Neural progenitor cell (in vitro differentiated cells): Measurements from ENCODE around the gene NOX5. TPM values are rescaled to one million over a fixed set of nuclear protein-coding genes. Genes with fewer than 3 reads are reported as not detected.

Experiments
- DNase-seq: peaks from one replicate; pipeline ENCODE4 v3.0.0-alpha.2; 2016; ENCODE audit warnings: low spot score
- H2AFZ ChIP-seq: fragments of 200-600 bp; sonication (generic); replicated peaks from 2 replicates; pipeline ENCODE4 v1.6.1; 2016; ENCODE audit warnings: antibody characterized with exemption
- H3F3A ChIP-seq: fragments of 200-600 bp; sonication (generic); 2 replicates; pipeline ENCODE4 v1.6.1; 2016; ENCODE audit warnings: antibody characterized with exemption, low read depth
- H3K27ac ChIP-seq: fragments of 200-600 bp; sonication (generic); 2 replicates; pipeline ENCODE4 v1.5.1; 2016; ENCODE audit warnings: mild to moderate bottlenecking
- H3K27me3 ChIP-seq: fragments of 200-600 bp; sonication (generic); 2 replicates; pipeline ENCODE4 v1.6.1; 2016; ENCODE audit warnings: mild to moderate bottlenecking, moderate library complexity
- H3K36me3 ChIP-seq: fragments of 200-600 bp; sonication (generic); 2 replicates; pipeline ENCODE4 v1.5.1; 2016
- H3K4me1 ChIP-seq: fragments of 200-600 bp; sonication (generic); 2 replicates; pipeline ENCODE4 v1.6.1; 2016; ENCODE audit warnings: mixed run types
- H3K4me2 ChIP-seq: fragments of 200-600 bp; sonication (generic); 2 replicates; pipeline ENCODE4 v1.6.1; 2016
- H3K4me3 ChIP-seq: fragments of 200-600 bp; sonication (generic); 2 replicates; pipeline ENCODE4 v1.5.1; 2016
- H3K79me2 ChIP-seq: fragments of 200-600 bp; sonication (generic); 2 replicates; pipeline ENCODE4 v1.6.1; 2016; ENCODE audit warnings: low read depth
- H3K9ac ChIP-seq: fragments of 200-600 bp; sonication (generic); 2 replicates; pipeline ENCODE4 v1.6.1; 2016
- H3K9me3 ChIP-seq: fragments of 200-600 bp; sonication (generic); 2 replicates; pipeline ENCODE4 v1.5.1; 2016; ENCODE audit warnings: low read depth
- H4K20me1 ChIP-seq: fragments of 200-600 bp; sonication (generic); 2 replicates; pipeline ENCODE4 v1.6.1; 2016; ENCODE audit warnings: low read depth
- H3K27ac Mint-ChIP-seq: 3 replicates; pipeline ENCODE4 v1.8.0; 2021; ENCODE audit warnings: mixed read lengths
- H3K27me3 Mint-ChIP-seq: 2 replicates; pipeline ENCODE4 v1.8.0; 2022; ENCODE audit warnings: low read depth, mild to moderate bottlenecking, inconsistent platforms, moderate library complexity, mixed read lengths; ENCODE audit not compliant: insufficient read depth
- H3K36me3 Mint-ChIP-seq: 3 replicates; pipeline ENCODE4 v1.8.0; 2021; ENCODE audit warnings: mixed read lengths
- H3K4me1 Mint-ChIP-seq: 3 replicates; pipeline ENCODE4 v1.8.0; 2021; ENCODE audit warnings: mixed read lengths
- H3K4me3 Mint-ChIP-seq: 3 replicates; pipeline ENCODE4 v1.8.0; 2021; ENCODE audit warnings: mild to moderate bottlenecking, moderate library complexity, mixed read lengths
- H3K9me3 Mint-ChIP-seq: 3 replicates; pipeline ENCODE4 v1.8.0; 2020; ENCODE audit warnings: mixed read lengths
- CTCF ChIP-seq: fragments of 200-600 bp; sonication (generic); IDR thresholded peaks from 2 replicates; pipeline ENCODE4 v1.5.1; 2017; ENCODE audit warnings: antibody characterized with exemption, mild to moderate bottlenecking
- EZH2 ChIP-seq: fragments of 200-600 bp; sonication (generic); IDR thresholded peaks from 2 replicates; pipeline ENCODE4 v1.6.1; 2017; ENCODE audit warnings: antibody characterized with exemption, mild to moderate bottlenecking, moderate library complexity
- EZH2phosphoT487 ChIP-seq: fragments of 200-600 bp; sonication (generic); IDR thresholded peaks from 2 replicates; pipeline ENCODE4 v1.6.1; 2017; ENCODE audit warnings: antibody characterized with exemption
- total RNA-seq: library from RNA; depleted of rRNA; stranded (reverse); fragments of >200 nt; gene quantifications from 2 replicates; pipeline ENCODE4 v1.2.3, GENCODE V29; 2015; ENCODE audit warnings: low replicate concordance

The NOX5 gene
- total RNA-seq, 1 donor from 2014 or later, result not detected

- H3K4me1 ChIP-seq, result no peaks in the 10 kb centered on the region
- H3K27me3 Mint-ChIP-seq, result no peaks in the 10 kb centered on the region
- TF ChIP-seq EZH2, result no peak
- no peak for TF ChIP-seq EZH2phosphoT487
- no peak for TF ChIP-seq CTCF
- H2AFZ ChIP-seq, result no peak overlapping the region
- H3F3A ChIP-seq, result no peaks in the 10 kb centered on the region
- no peaks in the 10 kb centered on the region for H3K36me3 Mint-ChIP-seq
- no peak overlapping the region for H3K4me3 ChIP-seq
- H3K9me3 Mint-ChIP-seq, result no peaks in the 10 kb centered on the region
- no peak overlapping the region for H3K4me3 Mint-ChIP-seq
- no peaks in the 10 kb centered on the region for H3K27me3 ChIP-seq
- H4K20me1 ChIP-seq, result no peaks in the 10 kb centered on the region
- no peak overlapping the region for H3K9ac ChIP-seq
- no peaks in the 10 kb centered on the region for H3K79me2 ChIP-seq
- H3K27ac ChIP-seq, result no peak overlapping the region
- H3K36me3 ChIP-seq, result no peaks in the 10 kb centered on the region
- H3K9me3 ChIP-seq, result no peaks in the 10 kb centered on the region
- DNase-seq, result no peak
- H3K27ac Mint-ChIP-seq, result no peak overlapping the region
- peaks cover 9% of the 10 kb centered on the region for H3K4me1 Mint-ChIP-seq
- no peak overlapping the region for H3K4me2 ChIP-seq
Observed at GRCh38 chr15:69021895-69022294, 7.4 kb downstream of the NOX5 start.

- Histone ChIP-seq H2AFZ (no peak overlapping the region), H3K4me3 (no peak overlapping the region), H3K4me1 (no peaks in the 10 kb centered on the region), H3K36me3 (no peaks in the 10 kb centered on the region), H3F3A (no peaks in the 10 kb centered on the region), H4K20me1 (no peaks in the 10 kb centered on the region), H3K9ac (no peak overlapping the region), H3K27ac (no peak overlapping the region), H3K79me2 (no peaks in the 10 kb centered on the region), H3K9me3 (no peaks in the 10 kb centered on the region), H3K27me3 (no peaks in the 10 kb centered on the region), H3K4me2 (no peak overlapping the region)
- H3K4me3 Mint-ChIP-seq, result no peak overlapping the region
- TF ChIP-seq CTCF (no peak), EZH2 (no peak), EZH2phosphoT487 (no peak)
- H3K27ac Mint-ChIP-seq, result no peak overlapping the region
- peaks cover 5% of the 10 kb centered on the region for H3K4me1 Mint-ChIP-seq
- no peaks in the 10 kb centered on the region for H3K36me3 Mint-ChIP-seq
- H3K9me3 Mint-ChIP-seq, result no peaks in the 10 kb centered on the region
- DNase-seq, result no peak
- H3K27me3 Mint-ChIP-seq, result peaks cover 3% of the 10 kb centered on the region
Observed at GRCh38 chr15:69025320-69025719, 10.8 kb downstream of the NOX5 start.

GRCh38 chr15:69026355-69026754 lies 11.9 kb downstream of the NOX5 start:
- Mint-ChIP-seq H3K4me3 (no peak overlapping the region), H3K4me1 (peaks cover 8% of the 10 kb centered on the region), H3K9me3 (no peaks in the 10 kb centered on the region), H3K27ac (no peak overlapping the region), H3K27me3 (peaks cover 3% of the 10 kb centered on the region), H3K36me3 (no peaks in the 10 kb centered on the region)
- H2AFZ ChIP-seq, result no peak overlapping the region
- no peaks in the 10 kb centered on the region for H3K27me3 ChIP-seq
- no peak overlapping the region for H3K27ac ChIP-seq
- no peaks in the 10 kb centered on the region for H3F3A ChIP-seq
- H3K9ac ChIP-seq, result no peak overlapping the region
- no peaks in the 10 kb centered on the region for H3K4me1 ChIP-seq
- H4K20me1 ChIP-seq, result no peaks in the 10 kb centered on the region
- H3K79me2 ChIP-seq, result no peaks in the 10 kb centered on the region
- no peak overlapping the region for H3K4me2 ChIP-seq
- no peak for DNase-seq
- H3K36me3 ChIP-seq, result no peaks in the 10 kb centered on the region
- H3K9me3 ChIP-seq, result no peaks in the 10 kb centered on the region
- no peak overlapping the region for H3K4me3 ChIP-seq
- TF ChIP-seq EZH2 (no peak), CTCF (no peak), EZH2phosphoT487 (no peak)
